GM23248 (cell line): ENCODE results near the gene MAGI3.

Source experiments
- EZH2 ChIP-seq: fragments of 200-600 bp; sonication (generic); IDR thresholded peaks from 2 replicates; pipeline ENCODE4 v1.6.1; 2018; ENCODE audit warnings: antibody characterized with exemption, mild to moderate bottlenecking; ENCODE audit not compliant: insufficient read depth, poor library complexity, severe bottlenecking
- EZH2phosphoT487 ChIP-seq: fragments of 200-600 bp; sonication (generic); IDR thresholded peaks from 2 replicates; pipeline ENCODE4 v1.6.1; 2018; ENCODE audit warnings: antibody characterized with exemption, moderate library complexity, mild to moderate bottlenecking, low read depth; ENCODE audit not compliant: insufficient read depth

GRCh38 chr1:113456967-113457366 lies 66.7 kb downstream of the MAGI3 start:
- no peak for TF ChIP-seq EZH2
- TF ChIP-seq EZH2phosphoT487 = no peak
